SU-DHL-6 (cell line): Measurements from ENCODE around the gene BET1L.

ENCODE experiments used
- H2AFZ ChIP-seq: fragments of 200-600 bp; sonication (generic); 2 replicates; pipeline ENCODE4 v1.6.1; 2014; ENCODE audit warnings: low read depth, mild to moderate bottlenecking, moderate library complexity, mixed read lengths, antibody characterized with exemption, low read length; ENCODE audit not compliant: severe bottlenecking
- H3F3A ChIP-seq: fragments of 200-600 bp; shearing (Covaris generic); 2 replicates; pipeline ENCODE4 v1.6.0; 2016; ENCODE audit warnings: antibody characterized with exemption, mild to moderate bottlenecking; ENCODE audit not compliant: insufficient read depth
- H3K27ac ChIP-seq: fragments of 200-600 bp; sonication (generic); 2 replicates; pipeline ENCODE4 v1.5.1; 2016; ENCODE audit warnings: low read depth, mild to moderate bottlenecking, low read length, moderate library complexity, mixed read lengths
- H3K27me3 ChIP-seq: fragments of 200-600 bp; sonication (generic), shearing (Covaris generic); 2 replicates; pipeline ENCODE4 v1.6.0; 2014; ENCODE audit warnings: mild to moderate bottlenecking, low read length
- H3K36me3 ChIP-seq: fragments of 200-600 bp; sonication (generic); 2 replicates; pipeline ENCODE4 v1.6.1; 2014; ENCODE audit warnings: mild to moderate bottlenecking, low read length, mixed read lengths
- H3K4me2 ChIP-seq: fragments of 300-600, 200-600 bp; shearing (Covaris generic), sonication (generic); 2 replicates; pipeline ENCODE4 v1.6.0; 2014; ENCODE audit warnings: low read length, low read depth, mild to moderate bottlenecking; ENCODE audit not compliant: poor library complexity, severe bottlenecking
- H3K4me3 ChIP-seq: fragments of 200-600 bp; sonication (generic); 2 replicates; pipeline ENCODE4 v1.5.1; 2014; ENCODE audit warnings: antibody characterized with exemption, low read length, mild to moderate bottlenecking, mixed read lengths; ENCODE audit not compliant: insufficient read depth, poor library complexity, severe bottlenecking
- H3K79me2 ChIP-seq: fragments of 200-600 bp; sonication (generic); 2 replicates; pipeline ENCODE4 v1.6.1; 2014; ENCODE audit warnings: mild to moderate bottlenecking, low read length, moderate library complexity; ENCODE audit not compliant: insufficient read depth
- H3K9ac ChIP-seq: fragments of 200-600 bp; sonication (generic); 2 replicates; pipeline ENCODE4 v1.7.0; 2014; ENCODE audit warnings: mild to moderate bottlenecking, low read length
- H3K9me2 ChIP-seq: fragments of 200-600 bp; sonication (generic); replicated peaks from 2 replicates; pipeline ENCODE4 v1.6.1; 2014; ENCODE audit warnings: low read length; ENCODE audit not compliant: insufficient read depth
- H3K9me3 ChIP-seq: fragments of 200-600 bp; sonication (generic); 2 replicates; pipeline ENCODE4 v1.6.1; 2014; ENCODE audit warnings: low read length, mixed read lengths; ENCODE audit not compliant: insufficient read depth
- H4K20me1 ChIP-seq: fragments of 200-600 bp; sonication (generic); 2 replicates; pipeline ENCODE4 v1.6.1; 2014; ENCODE audit warnings: low read depth, mild to moderate bottlenecking, antibody characterized with exemption, low read length, moderate library complexity, mixed read lengths
- EZH2phosphoT487 ChIP-seq: fragments of 200-600 bp; sonication (generic), shearing (Covaris generic); conservative IDR thresholded peaks from 2 replicates; pipeline ENCODE4 v1.6.1; 2018; ENCODE audit warnings: mild to moderate bottlenecking, antibody characterized with exemption, low read length, moderate library complexity, mixed read lengths
- TF ChIP-seq, protein P1 (sequence below): fragments of 200-600 bp; sonication (generic); IDR thresholded peaks from one replicate; pipeline ENCODE4 v1.5.1; 2017; ENCODE audit warnings: antibody characterized with exemption, mild to moderate bottlenecking, low read length, moderate library complexity; ENCODE audit not compliant: insufficient read depth, poor library complexity, severe bottlenecking

Gene BET1L

GRCh38 chr11:235180-235579 is 28.0 kb upstream of the BET1L start:
- Histone ChIP-seq H3K9me3 (no peaks in the 10 kb centered on the region), H3K36me3 (no peaks in the 10 kb centered on the region), H3F3A (peaks cover 8% of the 10 kb centered on the region), H3K4me2 (peak overlapping the region; percentile 58), H3K79me2 (peaks cover 31% of the 10 kb centered on the region), H3K4me3 (peak overlapping the region; percentile 66), H3K9me2 (no peaks in the 10 kb centered on the region), H3K27ac (no peak overlapping the region), H2AFZ (no peak overlapping the region), H4K20me1 (peaks cover 4% of the 10 kb centered on the region; the same call in 1 of the 2 replicates), H3K27me3 (no peaks in the 10 kb centered on the region), H3K9ac (peak overlapping the region; percentile 95)
- TF ChIP-seq EZH2phosphoT487 = no peak
- TF ChIP-seq, protein P1, sequence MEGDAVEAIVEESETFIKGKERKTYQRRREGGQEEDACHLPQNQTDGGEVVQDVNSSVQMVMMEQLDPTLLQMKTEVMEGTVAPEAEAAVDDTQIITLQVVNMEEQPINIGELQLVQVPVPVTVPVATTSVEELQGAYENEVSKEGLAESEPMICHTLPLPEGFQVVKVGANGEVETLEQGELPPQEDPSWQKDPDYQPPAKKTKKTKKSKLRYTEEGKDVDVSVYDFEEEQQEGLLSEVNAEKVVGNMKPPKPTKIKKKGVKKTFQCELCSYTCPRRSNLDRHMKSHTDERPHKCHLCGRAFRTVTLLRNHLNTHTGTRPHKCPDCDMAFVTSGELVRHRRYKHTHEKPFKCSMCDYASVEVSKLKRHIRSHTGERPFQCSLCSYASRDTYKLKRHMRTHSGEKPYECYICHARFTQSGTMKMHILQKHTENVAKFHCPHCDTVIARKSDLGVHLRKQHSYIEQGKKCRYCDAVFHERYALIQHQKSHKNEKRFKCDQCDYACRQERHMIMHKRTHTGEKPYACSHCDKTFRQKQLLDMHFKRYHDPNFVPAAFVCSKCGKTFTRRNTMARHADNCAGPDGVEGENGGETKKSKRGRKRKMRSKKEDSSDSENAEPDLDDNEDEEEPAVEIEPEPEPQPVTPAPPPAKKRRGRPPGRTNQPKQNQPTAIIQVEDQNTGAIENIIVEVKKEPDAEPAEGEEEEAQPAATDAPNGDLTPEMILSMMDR = no peak

DNA sequence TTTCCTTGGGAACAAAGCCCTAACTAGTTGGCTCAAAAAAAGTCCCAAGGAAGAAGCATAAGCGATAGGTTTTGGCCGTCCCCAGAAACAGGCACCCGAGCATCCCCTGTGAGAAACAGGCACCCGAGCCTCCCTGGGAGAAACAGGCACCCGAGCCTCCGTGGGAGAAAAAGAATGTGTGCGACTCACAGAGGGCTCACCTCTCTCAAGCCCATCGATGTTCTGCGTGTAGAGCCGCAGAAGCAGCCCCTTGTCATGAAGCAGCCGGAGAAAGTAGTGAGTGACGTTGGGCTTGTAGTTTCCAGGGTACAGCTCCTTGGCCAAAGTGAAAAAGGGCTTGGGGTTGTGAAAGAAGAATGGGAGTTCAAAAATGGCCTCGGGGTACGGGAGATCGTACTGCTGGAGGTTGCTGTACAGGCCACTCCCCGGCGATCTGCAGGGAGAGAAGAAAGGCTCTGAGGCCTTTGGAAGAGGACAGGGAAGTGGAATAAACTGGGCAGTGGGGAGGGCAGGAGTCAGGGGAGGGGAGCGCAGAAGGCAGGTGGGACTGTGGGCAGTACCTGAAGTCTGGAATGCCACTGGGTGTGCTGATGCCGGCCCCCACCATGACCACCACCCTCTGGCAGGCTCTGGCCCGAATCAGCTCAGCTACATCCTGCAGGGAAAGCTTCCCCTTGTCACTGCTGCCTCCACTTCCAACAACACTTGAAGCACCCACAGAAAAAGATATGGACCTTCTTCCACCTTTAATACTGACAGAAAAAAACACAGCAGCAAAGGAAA is 25.8 kb upstream of the BET1L start:
- Histone ChIP-seq H3K4me3 (no peak overlapping the region), H4K20me1 (peaks cover 4% of the 10 kb centered on the region; the same call in 1 of the 2 replicates), H3K36me3 (no peaks in the 10 kb centered on the region), H2AFZ (no peak overlapping the region), H3K4me2 (no peak overlapping the region), H3K27me3 (no peaks in the 10 kb centered on the region), H3K9me3 (no peaks in the 10 kb centered on the region), H3K9me2 (no peaks in the 10 kb centered on the region), H3K79me2 (peaks cover 12% of the 10 kb centered on the region), H3F3A (peaks cover 3% of the 10 kb centered on the region), H3K27ac (no peak overlapping the region), H3K9ac (no peak overlapping the region)
- no peak for TF ChIP-seq EZH2phosphoT487
- TF ChIP-seq, protein P1 = no peak

DNA sequence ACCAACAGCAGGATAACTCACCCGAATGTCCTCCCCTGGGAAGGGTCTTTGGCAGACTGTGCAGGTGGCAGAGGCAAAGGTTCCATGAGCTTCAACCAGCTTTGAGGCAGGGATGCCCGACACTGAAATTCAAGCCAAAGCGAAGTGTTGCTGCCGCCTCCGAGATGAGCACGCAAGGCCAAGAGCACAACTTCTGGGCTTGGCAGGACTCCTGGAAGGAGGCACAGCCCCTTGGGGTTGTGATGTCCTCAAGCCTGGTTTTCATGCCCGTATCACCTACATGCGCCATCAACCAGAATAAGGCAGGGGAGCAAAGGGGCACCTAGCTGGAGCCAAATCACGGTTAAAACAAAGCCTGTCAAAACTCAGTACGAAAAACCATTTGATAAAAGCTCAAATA is 23.2 kb upstream of the BET1L start:
- TF ChIP-seq EZH2phosphoT487 = no peak
- TF ChIP-seq, protein P1 = no peak
- Histone ChIP-seq H4K20me1 (no peaks in the 10 kb centered on the region), H3K27me3 (no peaks in the 10 kb centered on the region), H3K9me2 (no peaks in the 10 kb centered on the region), H3F3A (no peaks in the 10 kb centered on the region), H3K4me2 (no peak overlapping the region), H3K9me3 (no peaks in the 10 kb centered on the region), H3K27ac (no peak overlapping the region), H3K9ac (no peak overlapping the region), H3K36me3 (no peaks in the 10 kb centered on the region), H2AFZ (no peak overlapping the region), H3K4me3 (no peak overlapping the region), H3K79me2 (no peaks in the 10 kb centered on the region)
